HUDEP-2 (cell line): ENCODE measurements around the gene TMEM161A.

Experiments used
- DNase-seq, 76 experiments: peaks; one replicate each; lab custom pipeline; 2025; ENCODE audit not compliant: unreplicated experiment in 76 of 76; lab: John Stamatoyannopoulos, UW

Gene TMEM161A

GRCh38 chr19:19098703-19099632 is 39.3 kb downstream of the TMEM161A start:
- DNase-seq = peak in 7 of 76 experiments; percentile 7 to 34 (median 26)

GRCh38 chr19:19098084-19098702 is 40.1 kb downstream of the TMEM161A start:
- DNase-seq = no peak

- no peak for DNase-seq
Measured at GRCh38 chr19:19096641-19097627, 41.3 kb downstream of the TMEM161A start.

- DNase-seq = no peak
Measured at GRCh38 chr19:19095691-19096090, 42.6 kb downstream of the TMEM161A start.

- no peak for DNase-seq
Measured at GRCh38 chr19:19094513-19094912, 43.8 kb downstream of the TMEM161A start.

GRCh38 chr19:19087676-19088075 is 50.6 kb downstream of the TMEM161A start:
- DNase-seq = no peak

- no peak for DNase-seq
Measured at GRCh38 chr19:19083413-19084178, 54.7 kb downstream of the TMEM161A start.

- no peak for DNase-seq
Measured at GRCh38 chr19:19081642-19082151, 56.6 kb downstream of the TMEM161A start.

- DNase-seq = no peak
Measured at GRCh38 chr19:19079571-19079970, 58.7 kb downstream of the TMEM161A start.

GRCh38 chr19:19078801-19079200 is 59.5 kb downstream of the TMEM161A start:
- no peak for DNase-seq

- DNase-seq = no peak
Measured at GRCh38 chr19:19077103-19077502, 61.2 kb downstream of the TMEM161A start.

GRCh38 chr19:19076476-19076875 is 61.8 kb downstream of the TMEM161A start:
- DNase-seq = no peak

- DNase-seq = no peak
Measured at GRCh38 chr19:19075126-19075525, 63.2 kb downstream of the TMEM161A start.

- no peak for DNase-seq
Measured at GRCh38 chr19:19074196-19074882, 63.9 kb downstream of the TMEM161A start.

GRCh38 chr19:19071897-19072296 is 66.4 kb downstream of the TMEM161A start:
- no peak for DNase-seq
